A673 (cell line): ENCODE measurements around the gene UTP4. TPM values are rescaled to one million over a fixed set of nuclear protein-coding genes. Genes with fewer than 3 reads are reported as not detected.

ENCODE experiments used
- Bru-seq: library from RNA; stranded (reverse); fragments of 400-500 nt; gene quantifications from one replicate; lab custom pipeline; 2021; lab: Mats Ljungman, UMichigan
- BruChase-seq, 2 experiments: library from RNA; stranded (reverse); fragments of 400-500 nt; gene quantifications; one replicate each; lab custom pipeline; 2021; lab: Mats Ljungman, UMichigan
- BruUV-seq: library from RNA; stranded (reverse); fragments of 400-500 nt; replicated peaks from 2 replicates; lab custom pipeline; 2021; lab: Mats Ljungman, UMichigan
- CTCF ChIA-PET: fragments of 300-600 bp; sonication (Branson Sonifier 250); formaldehyde crosslinking; loops from one replicate; lab custom pipeline; 2022; ENCODE audit warnings: antibody characterized with exemption; lab: Charles Lee
- POLR2A ChIA-PET: fragments of 300-600 bp; sonication (Branson Sonifier 250); formaldehyde crosslinking; loops from one replicate; lab custom pipeline; 2022; ENCODE audit warnings: antibody characterized with exemption; ENCODE audit not compliant: low non-redundant PET; lab: Charles Lee
- DNase-seq: peaks from one replicate; pipeline ENCODE4 v3.0.0-alpha.2; 2015; ENCODE audit warnings: low spot score
- H3K27ac ChIP-seq: fragments of 200-600 bp; sonication (generic); 2 replicates; pipeline ENCODE4 v1.5.1; 2016; ENCODE audit warnings: mixed run types, low read depth, mild to moderate bottlenecking, mixed read lengths, antibody characterized with exemption, low read length; ENCODE audit not compliant: poor library complexity, severe bottlenecking
- H3K27me3 ChIP-seq: fragments of 200-600 bp; sonication (generic); replicated peaks from 2 replicates; pipeline ENCODE4 v1.6.1; 2017; ENCODE audit warnings: mixed run types, low read depth, mild to moderate bottlenecking, mixed read lengths, antibody characterized with exemption, low read length; ENCODE audit not compliant: insufficient read depth, poor library complexity
- H3K36me3 ChIP-seq: fragments of 200-600 bp; sonication (generic); 2 replicates; pipeline ENCODE4 v1.6.1; 2016; ENCODE audit warnings: mixed run types, mild to moderate bottlenecking, mixed read lengths, antibody characterized with exemption, low read length; ENCODE audit not compliant: insufficient read depth, poor library complexity, severe bottlenecking
- H3K4me1 ChIP-seq: fragments of 200-600 bp; sonication (generic); 2 replicates; pipeline ENCODE4 v1.6.1; 2017; ENCODE audit warnings: mixed run types, mild to moderate bottlenecking, mixed read lengths, antibody characterized with exemption, low read length; ENCODE audit not compliant: insufficient read depth, poor library complexity, severe bottlenecking
- H3K4me3 ChIP-seq: fragments of 200-600 bp; sonication (generic); 2 replicates; pipeline ENCODE4 v1.5.1; 2016; ENCODE audit warnings: low read depth, mixed run types, mild to moderate bottlenecking, mixed read lengths, low read length; ENCODE audit not compliant: poor library complexity, severe bottlenecking
- H3K9me3 ChIP-seq: fragments of 200-600 bp; sonication (generic); 2 replicates; pipeline ENCODE4 v1.6.1; 2016; ENCODE audit warnings: mixed run types, low read depth, mild to moderate bottlenecking, mixed read lengths, antibody characterized with exemption, low read length; ENCODE audit not compliant: poor library complexity, severe bottlenecking
- CTCF ChIP-seq: fragments of 300-800, 200-600 bp; sonication (generic); conservative IDR thresholded peaks from 2 replicates; pipeline ENCODE4 v1.5.1; 2017; ENCODE audit warnings: low read depth, mild to moderate bottlenecking, antibody characterized with exemption, low read length, moderate library complexity, mixed read lengths
- EZH2 ChIP-seq: fragments of 200-600 bp; sonication (generic); IDR thresholded peaks from 2 replicates; pipeline ENCODE4 v1.6.1; 2017; ENCODE audit warnings: borderline replicate concordance, low read depth, mild to moderate bottlenecking, mixed read lengths, antibody characterized with exemption, low read length; ENCODE audit not compliant: poor library complexity, severe bottlenecking
- intact Hi-C: fragments of 100-400 bp; cut with micrococcal nuclease; formaldehyde crosslinking; loops from one replicate; pipeline ENCODE4 v1.10.0; 2022; ENCODE audit not compliant: unreplicated experiment
- long read RNA-seq: library from polyadenylated mRNA; stranded (forward); transcript quantifications from one replicate; pipeline ENCODE4 v2.0.0, GENCODE V29; 2022
- total RNA-seq: library from RNA; stranded (reverse); gene quantifications from 2 replicates; pipeline ENCODE4 v1.2.3, GENCODE V29; 2021

The UTP4 gene
- total RNA-seq = 119 and 146 TPM in 2 replicates
- percentile 87 among the genes with signal in this experiment for Bru-seq, nascent RNA
- BruChase-seq, experiment 1, labeled RNA remaining after a 2-hour chase = percentile 85 among the genes with signal in this experiment
- BruChase-seq, experiment 2, labeled RNA remaining after a 6-hour chase = percentile 88 among the genes with signal in this experiment
- long read RNA-seq, transcript UTP4-203 (17 exons, 2,186 nt) = minor isoform, 65 of 372 reads
- long read RNA-seq, transcript UTP4-201 (17 exons, 2,322 nt) = major isoform, 249 of 372 reads
- long read RNA-seq, transcript UTP4-202 (14 exons, 1,841 nt) = minor isoform, 5 of 372 reads
- long read RNA-seq, partial matches to known transcripts = 26 of 372 reads
- long read RNA-seq, other reads (novel, unspliced or antisense) = 27 of 372 reads

- peaks cover 31% of the 10 kb centered on the region for H3K36me3 ChIP-seq
- peak; percentile 93 for DNase-seq
- no peaks in the 10 kb centered on the region for H3K9me3 ChIP-seq
- ChIA-PET CTCF (interaction anchor here (0.6 kb wide), 1 partner anchor 160 kb away, joined by 5 read pairs; no protein-coding TSS in a partner anchor), POLR2A (interaction anchor here (0.6 kb wide), 3 partner anchors 18 to 981 kb away, joined by 4 to 7 read pairs (median 4); partner anchors contain the start of gene TANGO6)
- H3K27me3 ChIP-seq = no peaks in the 10 kb centered on the region
- no peak for TF ChIP-seq CTCF
- no peak for TF ChIP-seq EZH2
- intact Hi-C loops = no loop called here
- peaks cover 17% of the 10 kb centered on the region for H3K4me1 ChIP-seq
- no TSS peak for BruUV-seq
- H3K4me3 ChIP-seq = peak within 1 kb of the TSS; percentile 90
- H3K27ac ChIP-seq = peak within 1 kb of the TSS; percentile 97
Measured at GRCh38 chr16:69132424-69133252, at the start of gene UTP4, which contains the start of gene CHTF8. UTP4 (plus strand) TSS chr16:69132649; CDS start chr16:69133460, 811 bp downstream. CHTF8 (minus strand) TSS chr16:69132588; CDS start chr16:69121458, 11,130 bp downstream.

- intact Hi-C loops = no loop called here
- Histone ChIP-seq H3K4me1 (no peaks in the 10 kb centered on the region), H3K36me3 (no peaks in the 10 kb centered on the region), H3K4me3 (no peak overlapping the region), H3K9me3 (no peaks in the 10 kb centered on the region), H3K27me3 (no peaks in the 10 kb centered on the region), H3K27ac (no peak overlapping the region)
- no peak for TF ChIP-seq CTCF
- TF ChIP-seq EZH2 = no peak
- ChIA-PET POLR2A (no interaction called here), CTCF (interaction anchor here (0.6 kb wide), 1 partner anchor 10 kb away, joined by 6 read pairs; no protein-coding TSS in a partner anchor)
- DNase-seq = no peak
- BruUV-seq = no TSS peak
Measured at GRCh38 chr16:69083306-69083941, 49.0 kb upstream of the UTP4 start.

GRCh38 chr16:69084289-69084688 is 48.2 kb upstream of the UTP4 start:
- intact Hi-C loops = no loop called here
- Histone ChIP-seq H3K4me3 (no peak overlapping the region), H3K36me3 (no peaks in the 10 kb centered on the region), H3K9me3 (no peaks in the 10 kb centered on the region), H3K27me3 (no peaks in the 10 kb centered on the region), H3K27ac (no peak overlapping the region), H3K4me1 (no peaks in the 10 kb centered on the region)
- CTCF ChIA-PET = no interaction called here
- no TSS peak for BruUV-seq
- TF ChIP-seq CTCF = no peak
- no peak for TF ChIP-seq EZH2
- DNase-seq = no peak
- POLR2A ChIA-PET = no interaction called here
